GM12878 (cell line): ENCODE data around the gene GNAI2. TPM values are rescaled to one million over a fixed set of nuclear protein-coding genes. Genes with fewer than 3 reads are reported as not detected.

Experiments used
- ATAC-seq: fragments of 200-7000 bp; cut with Tn5 transposase; 3 replicates; pipeline ENCODE4 v1.9.1; 2020; ENCODE audit warnings: mild to moderate bottlenecking, moderate library complexity
- BruUV-seq: library from RNA; stranded (reverse); fragments of 400-500 nt; replicated peaks from 2 replicates; lab custom pipeline; 2021; lab: Mats Ljungman, UMichigan
- CTCF ChIA-PET: fragments of 300-600 bp; sonication (Branson Sonifier 250); formaldehyde crosslinking; extraction: SDS; loops from one replicate; lab custom pipeline; 2021; ENCODE audit warnings: inconsistent platforms; lab: Yijun Ruan, JAX
- POLR2A ChIA-PET: fragments of 350-600 bp; formaldehyde crosslinking; extraction: SDS; loops from one replicate; lab custom pipeline; 2021; ENCODE audit warnings: inconsistent platforms; lab: Charles Lee
- RAD21 ChIA-PET: fragments of 300-600 bp; sonication (Branson Sonifier 250); formaldehyde crosslinking; loops from one replicate; lab custom pipeline; 2023; ENCODE audit warnings: antibody characterized with exemption; ENCODE audit not compliant: unreplicated experiment; lab: Charles Lee
- SMC1A ChIA-PET: fragments of 300-600 bp; sonication (Branson Sonifier 250); formaldehyde crosslinking; loops from one replicate; lab custom pipeline; 2023; ENCODE audit not compliant: unreplicated experiment, uncharacterized antibody; lab: Charles Lee
- DNase-seq: peaks from one replicate; pipeline ENCODE4 v3.0.0-alpha.2; 2011; ENCODE audit warnings: low read depth, low spot score
- FAIRE-seq: peaks from 3 replicates; lab custom pipeline; 2011; peaks lifted over from hg19 to GRCh38; lab: Jason Lieb, UNC
- H2AFZ ChIP-seq: 2 replicates; pipeline ENCODE4 v1.6.0; 2011; ENCODE audit warnings: low read depth, low read length, control low read depth; ENCODE audit not compliant: control insufficient read depth
- H3K27ac ChIP-seq: 2 replicates; pipeline ENCODE4 v1.5.1; 2011; ENCODE audit warnings: control low read depth; ENCODE audit not compliant: control insufficient read depth, insufficient read depth
- H3K27me3 ChIP-seq, 2 experiments: replicated peaks in 1 of 2; 2 replicates each; pipeline versions ENCODE4 v1.6.0 to v1.6.1; 2011; ENCODE audit warnings: low read length in 1 of 2; ENCODE audit not compliant: control insufficient read depth in 2 of 2, insufficient read depth in 2 of 2
- H3K36me3 ChIP-seq, 2 experiments: 2 replicates each; pipeline ENCODE4 v1.5.1; 2011; ENCODE audit warnings: low read length in 1 of 2; ENCODE audit not compliant: control insufficient read depth in 2 of 2, insufficient read depth in 2 of 2
- H3K4me1 ChIP-seq: 2 replicates; pipeline ENCODE4 v1.6.1; 2011; ENCODE audit warnings: mild to moderate bottlenecking, low read length, moderate library complexity, mixed read lengths; ENCODE audit not compliant: control insufficient read depth, insufficient read depth
- H3K4me2 ChIP-seq: 2 replicates; pipeline ENCODE4 v1.6.0; 2011; ENCODE audit warnings: control low read depth; ENCODE audit not compliant: control insufficient read depth, insufficient read depth
- H3K4me3 ChIP-seq: fragments of 200-600 bp; sonication (generic); 2 replicates; pipeline ENCODE4 v1.5.1; 2016
- H3K79me2 ChIP-seq: 2 replicates; pipeline ENCODE4 v1.6.0; 2011; ENCODE audit warnings: low read length; ENCODE audit not compliant: control insufficient read depth, insufficient read depth
- H3K9ac ChIP-seq: 2 replicates; pipeline ENCODE4 v1.8.0; 2011; ENCODE audit warnings: low read length, control low read depth, mixed read lengths; ENCODE audit not compliant: control insufficient read depth, insufficient read depth
- H3K9me3 ChIP-seq: replicated peaks from 3 replicates; pipeline ENCODE4 v1.5.1; 2011; ENCODE audit warnings: mild to moderate bottlenecking, low read length; ENCODE audit not compliant: control insufficient read depth, insufficient read depth
- H4K20me1 ChIP-seq: 2 replicates; pipeline ENCODE4 v1.6.0; 2011; ENCODE audit not compliant: control insufficient read depth, insufficient read depth
- BACH1 ChIP-seq: fragments of 450-650 bp; IDR thresholded peaks from 2 replicates; pipeline ENCODE4 v1.6.1; 2017; ENCODE audit warnings: mild to moderate bottlenecking, borderline replicate concordance
- KDM1A ChIP-seq: fragments of 200-600 bp; sonication (generic); IDR thresholded peaks from 2 replicates; pipeline ENCODE4 v1.6.1; 2016; ENCODE audit warnings: borderline replicate concordance
- LARP7 ChIP-seq: fragments of 450-650 bp; IDR thresholded peaks from 2 replicates; pipeline ENCODE4 v1.6.1; 2017; ENCODE audit warnings: mild to moderate bottlenecking
- MXI1 ChIP-seq: fragments of 150-350 bp; IDR thresholded peaks from 2 replicates; pipeline ENCODE4 v1.6.1; 2011; ENCODE audit warnings: low read depth, mild to moderate bottlenecking, inconsistent platforms, low read length, improper control_type of control experiment
- WGBS: methylation state at CpG from one replicate; pipeline ENCODE4 v1.1.6; 2016; ENCODE audit warnings: low lambda C conversion rate; ENCODE audit not compliant: insufficient replicate concordance, insufficient coverage; ENCODE audit errors: missing lambda C conversion rate; 5-methylcytosine and 5-hydroxymethylcytosine counted together
- in situ Hi-C: fragments of 300-500 bp; cut with MboI; formaldehyde crosslinking; loops from 9 replicates; pipeline ENCODE4 v1.14.3; 2018; ENCODE audit warnings: mixed read lengths
- intact Hi-C: fragments of 100-400 bp; cut with micrococcal nuclease; formaldehyde crosslinking; loops from one replicate; pipeline ENCODE4 v1.14.2; 2022; ENCODE audit not compliant: unreplicated experiment
- polyA plus RNA-seq, 11 experiments: library from polyadenylated mRNA; depleted of rRNA in 4 of 11; unstranded in 6 of 11; stranded (reverse) in 5 of 11; fragments of >200 nt; fragmentation: Nextera tagmentation in 4 of 11; fragmentation: Illumina TruSeq in 1 of 11; extraction: Ambion mirVana in 4 of 11; extraction: Trizol in 1 of 11; gene quantifications; 1 replicate in 1 of 11; 2 replicates in 10 of 11; pipeline versions ENCODE4 v1.2.1 to v1.2.3, GENCODE V29; 2011 to 2016; ENCODE audit warnings: inconsistent platforms in 2 of 11, missing spikeins in 2 of 11, low read depth in 1 of 11
- total RNA-seq, 4 experiments: library from RNA; depleted of rRNA in 3 of 4; stranded (reverse); fragments of >200 nt in 3 of 4; fragmentation: Illumina TruSeq in 1 of 4; extraction: Trizol in 1 of 4; gene quantifications; 2 replicates each; pipeline versions ENCODE4 v1.2.1 to v1.2.3, GENCODE V29; 2013 to 2021
- TF ChIP-seq, protein P1 (sequence below): fragments of 450-650 bp; IDR thresholded peaks from 2 replicates; pipeline ENCODE4 v1.6.1; 2017; ENCODE audit warnings: antibody characterized with exemption, mild to moderate bottlenecking, moderate library complexity
- TF ChIP-seq, protein P2 (sequence below): fragments of 450-650 bp; IDR thresholded peaks from 2 replicates; pipeline ENCODE4 v1.6.1; 2016; ENCODE audit warnings: mild to moderate bottlenecking

GNAI2 gene
- total and polyA plus RNA-seq, 10 of the 15 experiments (the other 5 are each of a cell fraction or from before 2014, with no cell fraction given) = 5.0 to 346 (median 237) TPM

DNA sequence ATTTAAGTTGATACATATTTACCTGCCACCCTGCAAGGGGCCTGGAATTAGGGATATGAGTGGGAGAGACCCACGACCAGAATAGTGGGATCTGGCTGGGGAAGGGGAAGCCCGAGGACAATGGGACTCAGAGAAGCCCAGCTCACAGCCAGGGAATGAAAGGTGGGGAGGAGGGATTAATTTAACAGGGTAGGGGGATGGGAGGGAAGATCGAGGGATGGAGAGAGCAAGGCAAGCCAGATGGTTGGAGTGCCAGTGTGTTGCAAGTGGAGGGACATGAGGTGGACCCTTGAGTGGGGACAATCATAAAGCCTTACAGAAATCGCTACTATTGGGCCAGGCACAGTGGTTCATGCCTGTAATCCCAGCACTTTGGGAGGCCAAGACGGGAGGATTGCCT, 4.4 kb upstream of the GNAI2 start:
- CTCF ChIA-PET = interaction anchor here (1.4 to 7.4 kb wide), 2 partner anchors 16 to 28 kb away, joined by 4 to 149 read pairs; no protein-coding TSS in a partner anchor
- DNase-seq (no peak), ATAC-seq (no peak), FAIRE-seq (no peak)
- TF ChIP-seq, protein P1, sequence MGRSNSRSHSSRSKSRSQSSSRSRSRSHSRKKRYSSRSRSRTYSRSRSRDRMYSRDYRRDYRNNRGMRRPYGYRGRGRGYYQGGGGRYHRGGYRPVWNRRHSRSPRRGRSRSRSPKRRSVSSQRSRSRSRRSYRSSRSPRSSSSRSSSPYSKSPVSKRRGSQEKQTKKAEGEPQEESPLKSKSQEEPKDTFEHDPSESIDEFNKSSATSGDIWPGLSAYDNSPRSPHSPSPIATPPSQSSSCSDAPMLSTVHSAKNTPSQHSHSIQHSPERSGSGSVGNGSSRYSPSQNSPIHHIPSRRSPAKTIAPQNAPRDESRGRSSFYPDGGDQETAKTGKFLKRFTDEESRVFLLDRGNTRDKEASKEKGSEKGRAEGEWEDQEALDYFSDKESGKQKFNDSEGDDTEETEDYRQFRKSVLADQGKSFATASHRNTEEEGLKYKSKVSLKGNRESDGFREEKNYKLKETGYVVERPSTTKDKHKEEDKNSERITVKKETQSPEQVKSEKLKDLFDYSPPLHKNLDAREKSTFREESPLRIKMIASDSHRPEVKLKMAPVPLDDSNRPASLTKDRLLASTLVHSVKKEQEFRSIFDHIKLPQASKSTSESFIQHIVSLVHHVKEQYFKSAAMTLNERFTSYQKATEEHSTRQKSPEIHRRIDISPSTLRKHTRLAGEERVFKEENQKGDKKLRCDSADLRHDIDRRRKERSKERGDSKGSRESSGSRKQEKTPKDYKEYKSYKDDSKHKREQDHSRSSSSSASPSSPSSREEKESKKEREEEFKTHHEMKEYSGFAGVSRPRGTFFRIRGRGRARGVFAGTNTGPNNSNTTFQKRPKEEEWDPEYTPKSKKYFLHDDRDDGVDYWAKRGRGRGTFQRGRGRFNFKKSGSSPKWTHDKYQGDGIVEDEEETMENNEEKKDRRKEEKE = no peak
- TF ChIP-seq BACH1 = no peak
- TF ChIP-seq LARP7 = no peak
- TF ChIP-seq, protein P2, sequence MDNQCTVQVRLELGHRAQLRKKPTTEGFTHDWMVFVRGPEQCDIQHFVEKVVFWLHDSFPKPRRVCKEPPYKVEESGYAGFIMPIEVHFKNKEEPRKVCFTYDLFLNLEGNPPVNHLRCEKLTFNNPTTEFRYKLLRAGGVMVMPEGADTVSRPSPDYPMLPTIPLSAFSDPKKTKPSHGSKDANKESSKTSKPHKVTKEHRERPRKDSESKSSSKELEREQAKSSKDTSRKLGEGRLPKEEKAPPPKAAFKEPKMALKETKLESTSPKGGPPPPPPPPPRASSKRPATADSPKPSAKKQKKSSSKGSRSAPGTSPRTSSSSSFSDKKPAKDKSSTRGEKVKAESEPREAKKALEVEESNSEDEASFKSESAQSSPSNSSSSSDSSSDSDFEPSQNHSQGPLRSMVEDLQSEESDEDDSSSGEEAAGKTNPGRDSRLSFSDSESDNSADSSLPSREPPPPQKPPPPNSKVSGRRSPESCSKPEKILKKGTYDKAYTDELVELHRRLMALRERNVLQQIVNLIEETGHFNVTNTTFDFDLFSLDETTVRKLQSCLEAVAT = no peak
- TF ChIP-seq KDM1A = no peak
- no peak for TF ChIP-seq MXI1
- H3K9ac ChIP-seq = no peak overlapping the region
- SMC1A ChIA-PET = no interaction called here
- H3K4me1 ChIP-seq = peaks cover 25% of the 10 kb centered on the region
- no peaks in the 10 kb centered on the region for H3K27me3 ChIP-seq
- 57% methylated on average over 5 of the region's 5 CpGs for WGBS
- BruUV-seq = no TSS peak
- H4K20me1 ChIP-seq = no peaks in the 10 kb centered on the region
- no peak overlapping the region for H2AFZ ChIP-seq
- in situ Hi-C loops (no loop called here), intact Hi-C loops (no loop called here)
- POLR2A ChIA-PET = no interaction called here
- H3K9me3 ChIP-seq = no peaks in the 10 kb centered on the region
- H3K79me2 ChIP-seq = peaks cover 6% of the 10 kb centered on the region
- H3K4me3 ChIP-seq = no peak overlapping the region
- H3K36me3 ChIP-seq = no peaks in the 10 kb centered on the region; a peak in 1 of 4 replicates
- no peak overlapping the region for H3K4me2 ChIP-seq
- RAD21 ChIA-PET = interaction anchor here (1.4 kb wide), 1 partner anchor 105 kb away, joined by 3 read pairs; no protein-coding TSS in a partner anchor
- no peak overlapping the region for H3K27ac ChIP-seq
